OCI-LY7 (cell line): Measurements from ENCODE around the gene ENAM.

ENCODE experiments used
- EZH2phosphoT487 ChIP-seq: fragments of 200-600 bp; sonication (generic); IDR thresholded peaks from 2 replicates; pipeline ENCODE4 v1.6.1; 2018; ENCODE audit warnings: low read depth, borderline replicate concordance, mild to moderate bottlenecking, mixed run types, antibody characterized with exemption, low read length, moderate library complexity, mixed read lengths
- TF ChIP-seq, protein P1 (sequence below): fragments of 200-600 bp; sonication (generic); conservative IDR thresholded peaks from 2 replicates; pipeline ENCODE4 v1.5.1; 2014; ENCODE audit warnings: mild to moderate bottlenecking, antibody characterized with exemption, low read length, moderate library complexity, mixed read lengths

DNA sequence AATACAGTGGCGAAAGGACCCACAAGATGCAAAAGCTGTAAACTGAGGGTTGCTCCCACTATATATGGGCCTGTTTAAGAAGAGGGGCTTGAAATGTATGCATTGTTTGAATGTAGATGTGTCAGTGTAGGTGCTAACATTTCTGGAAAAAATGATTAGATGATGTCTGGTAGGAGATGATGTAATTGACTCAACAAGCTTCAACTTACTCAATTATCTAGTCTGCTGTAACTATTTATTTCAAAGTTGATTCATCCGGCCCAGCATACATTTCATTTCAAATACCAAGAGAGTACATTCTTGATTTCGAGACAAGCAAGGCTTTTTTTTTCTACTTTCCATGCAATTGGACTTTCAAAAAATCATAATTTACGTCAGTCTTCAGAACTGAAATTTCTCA lies 9.3 kb upstream of the ENAM start:
- TF ChIP-seq, protein P1, sequence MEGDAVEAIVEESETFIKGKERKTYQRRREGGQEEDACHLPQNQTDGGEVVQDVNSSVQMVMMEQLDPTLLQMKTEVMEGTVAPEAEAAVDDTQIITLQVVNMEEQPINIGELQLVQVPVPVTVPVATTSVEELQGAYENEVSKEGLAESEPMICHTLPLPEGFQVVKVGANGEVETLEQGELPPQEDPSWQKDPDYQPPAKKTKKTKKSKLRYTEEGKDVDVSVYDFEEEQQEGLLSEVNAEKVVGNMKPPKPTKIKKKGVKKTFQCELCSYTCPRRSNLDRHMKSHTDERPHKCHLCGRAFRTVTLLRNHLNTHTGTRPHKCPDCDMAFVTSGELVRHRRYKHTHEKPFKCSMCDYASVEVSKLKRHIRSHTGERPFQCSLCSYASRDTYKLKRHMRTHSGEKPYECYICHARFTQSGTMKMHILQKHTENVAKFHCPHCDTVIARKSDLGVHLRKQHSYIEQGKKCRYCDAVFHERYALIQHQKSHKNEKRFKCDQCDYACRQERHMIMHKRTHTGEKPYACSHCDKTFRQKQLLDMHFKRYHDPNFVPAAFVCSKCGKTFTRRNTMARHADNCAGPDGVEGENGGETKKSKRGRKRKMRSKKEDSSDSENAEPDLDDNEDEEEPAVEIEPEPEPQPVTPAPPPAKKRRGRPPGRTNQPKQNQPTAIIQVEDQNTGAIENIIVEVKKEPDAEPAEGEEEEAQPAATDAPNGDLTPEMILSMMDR: no peak
- no peak for TF ChIP-seq EZH2phosphoT487
